Subcutaneous adipose tissue (tissue), 4 donors: ENCODE results near the gene TMEM87B. TPM values are rescaled to one million over a fixed set of nuclear protein-coding genes. Genes with fewer than 3 reads are reported as not detected.

Experiments used
- CTCF ChIP-seq: fragments of 450-650 bp; IDR thresholded peaks from one replicate; pipeline ENCODE4 v1.5.1; 2016; ENCODE audit warnings: low read depth, mild to moderate bottlenecking, control low read depth, antibody characterized with exemption, moderate library complexity
- total RNA-seq, 4 donors: library from RNA; depleted of rRNA; stranded (reverse); fragments of >200 nt; gene quantifications; one replicate each; pipeline ENCODE4 v1.1.0, GENCODE V29; 2016

Gene TMEM87B
- total RNA-seq, 4 donors from 2014 or later, result 13.6 to 27.5 (median 20.6) TPM

- TF ChIP-seq CTCF, result no peak
These were observed 21.5 kb upstream of the TMEM87B start for GRCh38 chr2:112033600-112033999.

- TF ChIP-seq CTCF, result no peak
These were observed 20.1 kb upstream of the TMEM87B start for GRCh38 chr2:112034924-112035323.

- TF ChIP-seq CTCF, result no peak
These were observed 19.3 kb upstream of the TMEM87B start for GRCh38 chr2:112035786-112036185.

- TF ChIP-seq CTCF, result no peak
These were observed 9.5 kb upstream of the TMEM87B start for GRCh38 chr2:112045446-112046014.

GRCh38 chr2:112046231-112046630 lies 8.8 kb upstream of the TMEM87B start:
- TF ChIP-seq CTCF, result no peak

- no peak for TF ChIP-seq CTCF
These were observed 7.4 kb upstream of the TMEM87B start for GRCh38 chr2:112047537-112048235.

- TF ChIP-seq CTCF, result no peak
These were observed 6.9 kb upstream of the TMEM87B start for GRCh38 chr2:112048236-112048592.
